GM21529 (cell line): Measurements from ENCODE around the gene ZNF778.
"Not testable (repeated sequence)": the region's sequence is repeated elsewhere in the genome, so short reads cannot be mapped to it uniquely, and the experiment has no call there.

Experiments
- ATAC-seq: cut with Tn5 transposase; IDR thresholded peaks from one replicate; pipeline ENCODE4 v1.9.1; 2021; ENCODE audit not compliant: unreplicated experiment

ZNF778 gene

DNA sequence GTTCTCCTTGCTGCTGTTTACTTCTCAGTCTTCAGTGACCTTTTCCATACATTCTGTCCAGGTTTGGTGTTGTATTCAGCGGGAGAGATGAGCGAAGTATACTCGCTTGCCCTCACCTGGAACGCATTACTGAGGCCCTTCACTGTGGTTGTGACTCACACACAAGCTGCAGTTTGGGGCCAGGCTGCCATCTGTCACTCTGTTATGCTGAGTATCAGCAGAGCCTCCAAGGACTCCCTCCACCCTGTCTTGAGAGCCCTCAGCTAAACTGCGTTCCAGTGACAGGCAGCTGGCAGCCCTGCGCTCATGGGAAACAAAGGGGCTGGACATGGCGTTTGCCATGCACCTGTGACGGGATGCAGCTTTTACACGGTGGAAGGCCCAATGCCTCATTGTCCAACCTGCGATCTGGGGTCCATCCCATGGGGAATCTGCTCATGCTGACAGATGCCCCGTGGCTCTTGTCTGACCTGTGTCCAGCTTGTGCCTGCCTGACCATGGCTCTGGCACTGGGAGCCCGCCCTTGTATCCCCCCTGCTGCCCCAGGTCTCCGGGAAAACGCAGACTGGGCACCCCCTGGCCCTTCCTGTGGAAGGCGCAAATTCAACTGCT is 6.5 kb upstream of the ZNF778 start:
- no peak for ATAC-seq

DNA sequence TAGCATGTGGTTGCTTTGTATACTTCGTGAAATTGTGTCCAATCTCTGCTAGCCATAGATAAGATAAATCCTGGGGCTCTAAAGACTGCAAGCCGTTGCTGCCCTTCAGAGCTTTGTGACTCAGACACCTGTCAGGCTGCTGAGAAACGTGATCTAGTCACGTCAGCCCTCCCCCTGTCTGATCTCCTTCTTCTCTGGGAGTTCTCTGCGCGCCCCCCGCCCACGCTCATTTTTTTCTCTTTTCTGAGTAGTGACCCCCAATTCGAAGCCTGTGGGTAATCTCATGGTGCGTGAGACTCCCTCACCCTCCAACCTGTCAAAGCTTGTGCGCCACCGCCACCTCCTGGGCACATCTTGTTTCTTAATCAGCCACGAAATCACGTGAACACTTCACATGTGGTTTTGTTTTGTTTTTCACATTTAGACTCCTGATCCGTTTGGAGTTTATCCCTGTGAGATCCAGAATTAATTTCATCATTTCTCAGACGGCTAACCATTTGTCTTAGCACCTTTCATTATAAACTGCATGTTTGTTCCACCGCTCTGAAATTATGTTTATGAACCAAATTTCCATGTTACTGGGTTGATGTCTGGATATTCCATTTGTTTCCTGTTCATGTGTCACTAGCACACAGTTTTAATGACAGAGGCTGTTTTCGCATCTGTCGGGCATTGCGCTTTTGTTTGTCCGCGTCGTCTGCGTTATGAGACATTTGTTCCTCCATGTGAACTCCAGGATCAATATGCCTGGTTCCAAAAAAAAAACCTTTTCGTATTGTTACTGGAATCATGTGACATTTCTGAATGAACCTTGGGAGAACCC is 977 bp upstream of the ZNF778 start:
- no peak for ATAC-seq

DNA sequence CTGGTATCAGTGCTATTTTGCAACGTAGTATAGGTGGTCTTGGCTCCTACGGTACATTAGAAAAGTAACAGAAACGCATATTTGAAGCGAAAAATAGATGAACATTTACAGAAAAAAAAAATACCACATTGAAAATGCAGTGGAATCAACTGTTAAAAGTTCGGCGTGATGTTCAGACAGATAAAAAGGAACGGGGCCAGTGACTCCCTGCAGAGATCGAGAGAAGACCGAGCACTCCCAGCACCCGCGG is 440 bp upstream of the ZNF778 start:
- no peak for ATAC-seq

DNA sequence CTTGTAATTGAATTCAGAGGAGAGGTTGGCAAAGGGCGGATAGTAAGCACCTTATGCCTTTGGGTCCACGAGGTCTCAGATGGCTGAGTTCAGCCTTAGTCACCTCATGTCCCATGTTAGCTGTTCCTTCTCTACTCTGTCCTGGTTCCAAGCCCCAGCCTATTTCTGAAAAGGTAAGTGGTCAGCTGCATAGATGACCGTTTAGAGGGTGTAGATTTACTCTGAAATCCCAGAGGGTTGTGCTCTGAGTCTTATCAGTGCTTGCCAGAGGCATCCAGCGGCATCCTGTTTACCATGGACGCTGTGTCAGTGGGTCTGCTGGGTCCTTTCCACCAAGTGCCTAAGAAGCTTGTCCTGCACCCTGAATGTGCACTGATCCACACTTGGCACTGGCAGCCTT is 1.9 kb downstream of the ZNF778 start:
- ATAC-seq, result no peak

DNA sequence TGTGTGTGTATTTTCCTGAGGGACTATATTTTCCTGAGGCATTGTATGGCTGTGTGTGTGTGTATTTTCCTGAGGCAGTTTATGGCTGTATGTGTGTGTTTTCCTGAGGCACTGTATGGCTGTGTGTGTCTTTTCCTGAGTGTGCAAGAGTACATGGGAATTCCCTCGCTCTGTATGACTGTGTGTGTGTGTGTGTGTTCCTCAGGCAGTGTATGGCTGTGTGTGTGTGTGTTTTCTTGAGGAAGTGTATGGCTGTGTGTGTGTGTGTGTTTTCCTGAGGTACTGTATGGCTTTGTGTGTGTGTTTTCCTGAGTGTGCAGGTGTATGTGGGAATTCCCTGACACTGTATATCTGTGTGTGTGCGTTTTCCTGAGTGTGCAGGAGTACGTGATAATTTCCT is 4.1 kb downstream of the ZNF778 start:
- no peak for ATAC-seq

DNA sequence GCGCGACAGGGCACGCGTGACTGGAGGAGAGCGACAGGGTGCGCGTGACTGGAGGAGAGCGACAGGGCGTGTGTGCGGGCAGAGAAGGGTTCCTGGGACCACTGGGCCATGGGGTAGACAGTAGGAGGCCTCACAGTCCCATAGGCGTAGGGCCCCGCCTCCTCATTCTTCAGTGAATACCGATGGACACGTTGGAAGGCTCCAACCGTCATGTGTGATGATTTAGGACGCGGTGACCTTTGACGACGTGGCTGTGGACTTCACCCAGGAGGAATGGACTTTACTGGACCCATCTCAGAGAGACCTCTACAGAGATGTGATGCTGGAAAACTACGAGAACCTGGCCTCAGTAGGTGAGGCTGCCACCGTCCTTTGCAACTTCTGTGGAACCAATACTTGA is 5.4 kb downstream of the ZNF778 start:
- no peak for ATAC-seq

DNA sequence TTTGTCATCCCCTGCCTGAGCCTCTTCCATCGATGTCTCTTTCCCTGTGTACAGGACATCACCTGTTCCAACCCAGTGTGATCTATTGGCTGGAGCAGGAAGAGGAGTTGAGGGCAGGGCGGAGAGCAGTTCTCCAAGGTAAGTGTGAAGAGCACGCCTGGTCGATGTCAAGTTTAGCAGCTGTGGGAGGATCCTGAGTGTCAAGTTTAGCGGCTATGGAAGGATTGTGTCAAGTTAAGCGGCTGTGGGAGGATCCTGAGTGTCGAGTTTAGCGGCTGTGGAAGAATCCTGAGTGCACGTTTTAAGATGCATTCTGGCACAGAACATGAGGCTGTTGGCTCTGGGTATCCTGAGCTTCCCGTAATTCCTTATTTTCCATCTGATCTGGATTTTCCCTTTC is 7.2 kb downstream of the ZNF778 start:
- no peak for ATAC-seq

DNA sequence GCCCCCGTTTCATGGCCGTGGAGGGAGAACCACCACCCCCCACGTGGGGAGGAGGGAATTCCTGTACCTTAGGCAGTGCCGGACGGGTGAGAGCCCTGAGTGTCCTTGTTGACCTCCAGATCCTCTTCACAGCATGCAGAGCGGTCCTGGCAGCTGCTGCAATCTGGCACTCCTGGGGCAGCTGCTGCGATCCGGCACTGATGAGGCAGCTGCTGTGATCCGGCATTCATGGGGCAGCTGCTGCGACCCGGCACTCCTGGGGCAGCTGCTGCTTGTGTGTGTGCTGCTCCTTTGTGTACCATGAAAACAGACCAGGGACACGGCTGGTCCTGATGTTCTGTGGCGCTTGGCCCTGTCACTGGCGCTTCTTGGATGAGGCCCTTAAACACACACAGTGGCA is 12.8 kb downstream of the ZNF778 start:
- ATAC-seq, result no peak

DNA sequence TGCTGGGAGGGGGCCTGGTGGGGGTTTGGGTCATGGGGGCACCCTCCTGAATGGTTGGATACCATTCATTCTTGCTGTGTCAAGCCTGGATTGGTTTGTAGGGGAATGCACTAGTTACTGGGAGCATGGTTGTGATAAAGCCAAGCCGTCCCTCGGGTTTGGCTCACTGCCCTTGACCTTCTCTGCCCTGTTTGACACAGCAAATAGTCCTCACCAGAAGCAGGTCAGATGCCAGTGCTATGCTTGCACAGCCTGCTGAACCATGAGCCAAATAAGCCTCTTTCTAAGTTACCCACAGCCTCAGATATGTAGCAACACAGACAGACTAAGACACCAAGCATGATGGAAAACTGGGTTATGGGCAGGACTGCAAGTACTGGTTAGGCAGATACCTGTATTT is 14.6 kb downstream of the ZNF778 start:
- no peak for ATAC-seq

DNA sequence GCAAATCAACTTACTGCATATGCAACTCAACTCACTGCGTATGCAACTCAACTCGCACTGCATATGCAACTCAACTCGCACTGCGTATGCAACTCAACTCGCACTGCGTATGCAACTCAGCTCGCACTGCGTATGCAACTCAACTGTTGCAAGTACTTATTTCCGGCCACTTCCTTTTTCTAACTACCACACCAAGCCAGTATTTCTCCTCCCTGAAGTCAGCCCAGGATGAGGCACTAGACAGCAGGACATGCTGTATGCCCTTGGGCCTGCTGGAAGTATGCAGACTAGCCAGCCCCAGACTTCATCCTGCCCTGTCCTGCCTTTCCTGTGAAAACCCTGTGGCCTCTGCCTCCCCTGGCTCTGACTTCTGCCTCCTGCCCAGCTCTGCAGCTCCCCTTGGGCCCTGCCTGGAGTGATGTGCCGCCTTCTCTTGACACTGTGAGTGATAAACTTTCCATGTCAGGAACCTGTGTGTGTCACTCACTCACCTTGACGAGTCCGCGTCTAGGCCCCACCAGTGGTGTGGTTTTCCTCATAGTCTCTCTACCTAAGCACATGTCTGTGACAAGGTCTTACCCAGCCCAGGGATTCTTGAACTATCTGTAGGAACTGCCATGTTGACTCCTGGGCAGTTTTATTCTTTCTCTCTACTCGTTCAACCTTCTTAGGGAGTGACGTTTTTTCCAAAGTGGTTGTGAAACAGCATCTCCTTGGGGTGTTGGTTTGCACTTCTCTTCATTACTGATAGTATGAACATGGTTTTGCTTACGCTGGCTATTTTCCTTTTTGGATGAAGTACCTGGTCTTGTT is 16.4 kb downstream of the ZNF778 start:
- ATAC-seq, result no peak

DNA sequence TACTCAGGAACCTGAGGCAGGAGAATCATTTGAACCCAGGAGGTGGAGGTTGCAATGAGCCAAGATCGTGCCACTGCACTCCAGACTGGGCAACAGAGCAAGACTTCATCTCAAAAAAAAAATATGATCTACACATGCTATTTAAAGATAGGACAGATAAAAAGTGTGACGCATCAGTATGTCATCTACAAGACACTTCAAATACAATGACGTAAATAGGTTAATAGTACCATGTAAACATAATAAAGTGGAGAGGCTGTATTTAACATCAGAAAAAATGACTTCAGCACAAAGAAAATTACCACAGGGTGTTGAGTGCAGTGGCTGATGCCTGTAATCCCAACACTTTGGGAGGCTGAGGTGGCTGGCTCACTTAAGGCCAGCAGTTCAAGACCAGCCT is 20.2 kb downstream of the ZNF778 start:
- ATAC-seq, result no peak

DNA sequence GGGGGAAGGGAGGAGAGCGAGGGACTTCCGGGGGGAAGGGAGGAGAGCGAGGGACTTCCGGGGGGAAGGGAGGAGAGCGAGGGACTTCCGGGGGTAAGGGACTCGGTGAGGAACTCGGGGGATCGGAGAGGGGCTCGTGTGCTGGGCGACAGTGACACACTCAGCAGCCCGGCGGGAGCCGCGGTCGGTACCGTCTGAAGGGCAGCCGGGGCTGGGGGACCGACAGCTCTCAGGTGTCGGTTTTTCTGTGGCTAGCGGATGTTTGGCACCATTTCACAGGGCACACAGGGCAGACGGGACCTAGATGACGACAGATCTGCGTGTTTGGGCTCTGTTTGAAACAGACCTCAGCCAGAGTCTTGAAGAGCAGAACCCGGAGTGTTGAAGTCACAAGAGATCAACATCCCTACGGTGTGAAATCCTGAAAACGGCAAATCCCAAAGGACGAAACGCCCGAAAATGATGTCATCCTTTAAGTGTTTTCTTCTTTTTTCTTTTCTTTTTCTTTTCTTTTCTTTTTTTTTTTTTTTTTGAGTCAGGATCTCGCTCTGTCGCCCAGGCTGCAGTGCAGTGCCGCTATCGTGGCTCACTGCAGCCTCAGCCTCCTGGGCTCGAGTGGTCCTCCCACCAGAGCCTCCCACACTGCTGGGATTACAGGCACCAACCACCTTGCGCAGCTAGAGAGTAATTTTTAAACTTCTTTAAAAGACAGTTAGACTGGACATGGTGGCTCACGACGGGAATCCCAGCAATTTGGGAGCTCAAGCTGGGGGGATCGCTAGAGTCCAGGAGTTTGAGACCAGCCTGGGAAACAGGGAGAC is 23.9 kb downstream of the ZNF778 start:
- ATAC-seq, result peak; percentile 52

DNA sequence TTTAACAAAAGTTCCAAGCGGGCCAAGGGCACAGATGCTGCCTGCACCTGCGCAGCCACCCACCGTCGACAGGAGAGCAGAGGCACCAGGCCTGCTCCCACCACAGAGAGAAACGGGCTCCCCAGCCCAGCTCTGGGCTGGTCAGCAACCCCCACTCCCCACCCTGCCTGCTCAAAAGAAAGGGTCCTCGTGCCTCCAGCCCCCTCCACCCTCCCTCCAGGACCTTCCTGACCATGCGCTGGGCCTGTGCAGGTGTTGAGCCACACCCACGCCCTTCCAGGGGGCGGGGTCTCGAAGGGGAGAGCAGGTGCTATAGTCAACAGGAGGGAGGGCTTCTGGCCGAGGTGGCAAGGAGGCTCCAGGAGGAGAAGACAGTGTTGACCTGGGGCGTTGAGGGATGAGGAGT is 25.3 kb downstream of the ZNF778 start:
- no peak for ATAC-seq

DNA sequence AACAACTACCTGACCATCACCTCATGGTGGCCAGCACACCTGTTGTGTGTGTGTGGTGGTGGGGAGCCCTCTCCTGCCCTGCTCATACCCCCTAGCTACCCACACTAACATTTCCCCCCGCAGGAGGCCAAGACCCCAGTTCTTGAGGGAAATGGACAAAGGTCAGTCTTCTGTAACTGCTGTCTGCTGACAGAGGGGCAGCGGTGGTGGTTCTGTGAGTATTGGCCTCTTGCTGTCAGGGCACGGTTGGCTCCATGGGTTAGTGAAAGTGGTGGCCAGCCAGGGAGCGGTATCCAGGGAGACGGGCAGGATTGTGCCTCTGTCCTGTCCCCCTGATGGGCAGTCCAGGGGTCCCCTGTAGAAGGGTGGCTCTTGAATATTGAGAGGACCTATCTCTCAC is 26.2 kb downstream of the ZNF778 start:
- ATAC-seq, result no peak

DNA sequence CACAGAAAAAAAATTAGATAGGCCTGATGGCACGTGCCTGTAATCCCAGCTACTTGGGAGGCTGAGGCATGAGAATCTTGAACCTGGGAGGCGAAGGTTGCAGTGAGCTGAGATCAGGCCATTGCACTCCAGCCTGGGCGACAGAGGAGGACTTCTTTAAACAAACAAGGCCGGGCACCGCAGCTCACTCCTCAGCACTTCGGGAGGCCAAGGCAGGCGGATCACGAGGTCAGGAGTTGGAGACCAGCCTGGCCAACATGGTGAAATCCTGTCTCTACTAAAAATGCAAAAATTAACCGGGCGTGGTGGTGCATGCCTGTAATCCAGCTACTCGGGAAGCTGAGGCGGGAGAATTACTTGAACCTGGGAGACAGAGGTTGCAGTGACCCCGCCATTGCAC is 26.8 kb downstream of the ZNF778 start:
- ATAC-seq, result not testable (repeated sequence)

DNA sequence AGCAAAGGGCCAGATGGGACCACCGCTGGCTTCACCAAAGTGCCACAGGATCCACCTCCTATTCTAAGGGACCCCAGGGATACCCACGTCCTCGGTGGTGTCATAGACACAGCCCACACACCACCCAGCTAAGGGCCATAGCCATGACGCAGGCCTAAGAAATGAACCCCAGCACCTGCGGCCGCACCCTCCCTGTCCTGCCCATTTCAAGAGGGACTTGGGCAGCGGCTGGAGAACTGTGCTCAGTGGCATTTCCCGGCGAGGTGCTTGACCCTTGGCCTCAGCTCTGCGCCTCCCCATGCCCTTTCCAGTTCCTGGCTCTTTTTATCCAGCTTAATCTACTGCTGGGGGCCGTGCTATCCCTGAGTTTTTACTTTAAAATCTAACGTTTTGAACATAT is 27.3 kb downstream of the ZNF778 start:
- no peak for ATAC-seq

DNA sequence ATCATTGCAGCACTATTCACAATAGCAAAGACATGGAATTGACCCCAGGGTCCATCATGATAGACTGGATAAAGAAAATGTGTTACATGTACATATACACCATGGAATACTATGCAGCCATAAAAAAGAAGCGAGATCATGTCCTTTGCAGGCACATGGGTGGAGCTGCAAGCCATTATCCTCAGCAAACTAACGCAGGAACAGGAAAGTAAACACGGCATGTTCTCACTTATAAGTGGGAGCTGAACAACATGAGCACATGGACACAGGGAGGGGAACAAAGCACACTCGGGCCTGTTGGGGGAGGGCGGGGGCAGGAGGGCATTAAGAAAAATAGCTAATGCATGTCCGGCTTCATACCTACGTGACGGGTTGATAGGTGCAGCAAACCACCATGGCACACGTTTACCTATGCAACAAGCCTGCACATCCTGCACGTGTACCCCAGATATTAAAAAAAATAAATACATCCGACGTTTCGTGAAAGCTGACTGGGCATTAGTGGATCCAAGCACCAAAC is 28.9 kb downstream of the ZNF778 start:
- no peak for ATAC-seq

DNA sequence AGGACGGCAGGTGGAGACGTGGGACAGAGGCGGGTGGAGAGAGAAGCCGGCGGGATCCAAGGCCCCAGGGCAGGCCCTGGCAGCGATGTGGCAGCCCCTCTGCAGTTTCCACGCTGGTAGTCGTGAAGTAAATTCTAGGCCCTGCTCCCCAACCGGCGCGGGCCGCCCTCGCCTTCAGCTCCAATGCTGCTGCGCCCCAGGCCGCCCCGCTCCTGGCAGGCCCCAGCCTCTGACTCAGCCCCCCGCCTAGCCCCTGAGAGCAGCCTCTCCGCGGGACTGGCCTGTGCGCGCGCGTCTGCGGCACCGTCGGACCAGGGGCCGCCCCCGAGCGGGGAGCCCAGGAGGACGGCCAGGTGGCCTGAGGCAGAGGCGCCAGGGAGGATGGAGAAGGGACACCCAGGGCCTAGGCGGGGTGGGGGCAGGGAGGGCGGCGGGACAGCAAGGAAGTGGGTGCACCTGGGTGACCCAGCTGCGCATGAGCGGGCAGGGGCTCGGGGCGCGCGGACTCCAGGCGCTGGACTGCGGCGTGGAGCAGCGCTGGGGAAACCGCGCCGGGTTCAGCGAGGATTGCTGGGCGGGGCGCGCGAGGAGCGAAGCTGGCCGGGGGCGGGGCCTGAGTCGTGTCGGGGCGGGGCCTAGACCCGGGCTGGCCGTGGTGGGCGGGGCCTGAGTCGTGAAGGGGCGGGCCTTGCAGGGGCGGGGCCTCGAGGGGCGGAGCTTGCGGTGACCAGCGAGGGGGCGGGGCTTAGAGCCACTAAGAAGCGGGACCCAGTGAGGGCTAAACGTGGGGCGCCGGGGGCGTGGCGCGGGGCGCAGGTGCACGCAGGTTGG is 29.6 kb downstream of the ZNF778 start:
- peak; percentile 74 for ATAC-seq

DNA sequence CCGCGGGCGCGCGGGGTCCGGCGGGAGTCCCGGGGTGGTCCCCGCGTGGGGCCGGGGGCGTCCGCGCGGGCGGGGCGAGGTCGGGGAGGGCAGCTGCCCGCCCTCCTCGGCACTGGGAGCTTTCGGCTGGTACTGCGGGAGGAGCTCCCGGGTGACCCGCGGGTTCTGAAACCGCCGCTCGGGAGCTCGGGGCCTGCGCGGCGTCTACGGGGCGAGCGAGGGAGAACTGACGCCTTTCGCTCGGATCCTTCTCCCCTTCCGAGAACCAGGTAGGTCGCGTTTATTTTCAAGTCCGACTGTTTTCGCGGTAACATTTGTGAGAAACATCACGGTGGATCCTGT is 30.2 kb downstream of the ZNF778 start:
- peak; percentile 24 for ATAC-seq

DNA sequence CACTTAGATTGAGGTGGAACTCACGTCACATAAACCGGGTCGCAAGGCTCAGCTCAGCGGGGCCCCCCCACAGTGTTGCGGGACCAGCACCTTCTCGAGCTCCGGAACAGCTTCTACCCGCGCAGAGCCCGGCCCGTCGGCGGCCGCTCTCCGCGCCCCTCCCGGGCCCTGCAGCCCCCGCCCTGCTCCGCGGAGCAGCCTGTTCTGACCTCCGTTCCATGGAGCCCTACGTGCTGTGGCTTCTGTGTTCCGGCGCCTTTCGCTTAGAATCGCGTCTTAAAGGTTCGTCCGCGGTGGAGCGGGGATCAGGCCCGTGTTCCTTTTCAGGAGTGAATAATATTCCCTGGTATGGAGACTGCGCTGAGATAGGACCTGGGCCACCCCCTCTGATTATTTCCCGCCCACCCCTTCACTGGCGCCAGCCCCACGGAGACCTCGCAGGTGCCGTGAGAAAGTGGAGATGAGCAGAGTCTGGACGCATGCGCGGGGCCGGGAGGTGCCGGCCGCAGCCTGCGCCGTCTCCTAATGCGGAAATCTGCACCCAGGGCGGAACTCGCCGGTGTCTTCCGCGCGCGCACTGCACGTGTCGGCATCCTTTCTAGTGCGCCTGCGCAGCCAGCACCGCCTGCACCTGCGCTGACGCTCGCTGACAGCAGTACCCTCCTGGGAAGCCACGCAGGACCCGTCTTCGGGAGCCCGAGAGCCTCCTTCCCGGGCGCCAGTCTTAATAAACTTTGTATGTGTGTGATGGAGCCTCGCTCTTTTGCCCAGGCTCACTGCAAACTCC is 30.9 kb downstream of the ZNF778 start:
- no peak for ATAC-seq
